Retinal pigment epithelial cell (primary cell): ENCODE measurements around the gene CAB39.

Experiments
- DNase-seq: peaks from one replicate; pipeline ENCODE4 v3.0.0-alpha.2; 2010; ENCODE audit warnings: low read depth
- H3K4me3 ChIP-seq: 2 replicates; pipeline ENCODE4 v1.5.1; 2011; ENCODE audit warnings: mild to moderate bottlenecking, low read length, control low read depth, moderate library complexity
- CTCF ChIP-seq: conservative IDR thresholded peaks from 2 replicates; pipeline ENCODE4 v1.5.1; 2011; ENCODE audit warnings: low read depth, low read length, control low read depth, inconsistent platforms

CAB39 gene

GRCh38 chr2:230868947-230869913, 156.6 kb downstream of the CAB39 start:
- H3K4me3 ChIP-seq, result no peak overlapping the region
- no peak for TF ChIP-seq CTCF
- DNase-seq, result no peak

- TF ChIP-seq CTCF, result no peak
- no peak overlapping the region for H3K4me3 ChIP-seq
- no peak for DNase-seq
Measured at GRCh38 chr2:230869914-230870543, 157.4 kb downstream of the CAB39 start.
